Progenitor cell of endocrine pancreas (in vitro differentiated cells): ENCODE results near the gene CFTR. TPM values are rescaled to one million over a fixed set of nuclear protein-coding genes. Genes with fewer than 3 reads are reported as not detected.

ENCODE experiments used
- DNase-seq: peaks from one replicate; pipeline ENCODE4 v3.0.0; 2021; ENCODE audit warnings: low spot score; ENCODE audit not compliant: unreplicated experiment
- H3K27ac Mint-ChIP-seq: 2 replicates; pipeline ENCODE4 v1.8.0; 2021; ENCODE audit warnings: mild to moderate bottlenecking, moderate library complexity, mixed read lengths
- H3K27me3 Mint-ChIP-seq: 2 replicates; pipeline ENCODE4 v1.8.0; 2021; ENCODE audit warnings: mixed read lengths
- H3K36me3 Mint-ChIP-seq: 2 replicates; pipeline ENCODE4 v1.8.0; 2022; ENCODE audit warnings: mixed read lengths; ENCODE audit not compliant: insufficient read depth
- H3K4me1 Mint-ChIP-seq: 2 replicates; pipeline ENCODE4 v1.8.0; 2021; ENCODE audit warnings: low read depth, mixed read lengths
- H3K4me3 Mint-ChIP-seq: 2 replicates; pipeline ENCODE4 v1.8.0; 2021; ENCODE audit warnings: low read depth, mild to moderate bottlenecking, moderate library complexity, mixed read lengths
- H3K9me3 Mint-ChIP-seq: 2 replicates; pipeline ENCODE4 v1.8.0; 2021; ENCODE audit warnings: low read depth, mixed read lengths
- CTCF ChIP-seq: fragments of 200-600 bp; sonication (generic); IDR thresholded peaks from one replicate; pipeline ENCODE4 v1.5.0; 2021; ENCODE audit warnings: antibody characterized with exemption, mild to moderate bottlenecking; ENCODE audit not compliant: unreplicated experiment
- total RNA-seq: library from RNA; stranded (reverse); gene quantifications from 2 replicates; pipeline ENCODE4 v1.2.1, GENCODE V29; 2021

The CFTR gene
- total RNA-seq, 1 donor from 2014 or later = 6.6 TPM

- peaks cover 3% of the 10 kb centered on the region for H3K27me3 Mint-ChIP-seq
- TF ChIP-seq CTCF = no peak
- no peak overlapping the region for H3K4me3 Mint-ChIP-seq
- no peaks in the 10 kb centered on the region for H3K36me3 Mint-ChIP-seq
- H3K9me3 Mint-ChIP-seq = no peaks in the 10 kb centered on the region
- DNase-seq = no peak
- no peaks in the 10 kb centered on the region for H3K4me1 Mint-ChIP-seq
- H3K27ac Mint-ChIP-seq = no peak overlapping the region
Observed at GRCh38 chr7:117470777-117471176, 9.0 kb upstream of the CFTR start.

GRCh38 chr7:117472335-117472734, 7.5 kb upstream of the CFTR start:
- no peaks in the 10 kb centered on the region for H3K9me3 Mint-ChIP-seq
- H3K4me1 Mint-ChIP-seq = no peaks in the 10 kb centered on the region
- no peak overlapping the region for H3K27ac Mint-ChIP-seq
- TF ChIP-seq CTCF = no peak
- DNase-seq = no peak
- H3K36me3 Mint-ChIP-seq = no peaks in the 10 kb centered on the region
- peaks cover 13% of the 10 kb centered on the region for H3K27me3 Mint-ChIP-seq
- H3K4me3 Mint-ChIP-seq = no peak overlapping the region

GRCh38 chr7:117476557-117477215, 3.1 kb upstream of the CFTR start:
- Mint-ChIP-seq H3K27ac (no peak overlapping the region), H3K36me3 (no peaks in the 10 kb centered on the region), H3K9me3 (no peaks in the 10 kb centered on the region), H3K4me3 (no peak overlapping the region), H3K27me3 (peaks cover 36% of the 10 kb centered on the region), H3K4me1 (peaks cover 8% of the 10 kb centered on the region)
- DNase-seq = no peak
- no peak for TF ChIP-seq CTCF

- H3K27ac Mint-ChIP-seq = peak overlapping the region; percentile 5
Observed at GRCh38 chr7:117478836-117479224, 995 bp upstream of the CFTR start.

GRCh38 chr7:117480055-117480362, 184 bp downstream of the CFTR start:
- H3K4me1 Mint-ChIP-seq = peaks cover 8% of the 10 kb centered on the region
- no peak for DNase-seq
- H3K4me3 Mint-ChIP-seq = peak overlapping the region; percentile 78
- H3K36me3 Mint-ChIP-seq = no peaks in the 10 kb centered on the region
- H3K9me3 Mint-ChIP-seq = no peaks in the 10 kb centered on the region
- no peak for TF ChIP-seq CTCF
- no peak overlapping the region for H3K27ac Mint-ChIP-seq
- peaks cover 35% of the 10 kb centered on the region for H3K27me3 Mint-ChIP-seq

More at GRCh38 chr7:117478836-117479224, 995 bp upstream of the CFTR start:
- Mint-ChIP-seq H3K27me3 (peaks cover 35% of the 10 kb centered on the region), H3K9me3 (no peaks in the 10 kb centered on the region), H3K4me3 (peak overlapping the region; percentile 78), H3K4me1 (peaks cover 8% of the 10 kb centered on the region), H3K36me3 (no peaks in the 10 kb centered on the region)
- DNase-seq = no peak
- no peak for TF ChIP-seq CTCF
